Mononuclear cell (primary cell): ENCODE results near the gene POPDC2. TPM values are rescaled to one million over a fixed set of nuclear protein-coding genes. Genes with fewer than 3 reads are reported as not detected.

ENCODE experiments used
- H3K27me3 ChIP-seq: 2 replicates; pipeline ENCODE4 v1.6.0; 2011; ENCODE audit warnings: low read length, control low read depth; ENCODE audit not compliant: insufficient read depth
- H3K4me1 ChIP-seq: 2 replicates; pipeline ENCODE4 v1.5.1; 2011; ENCODE audit warnings: mild to moderate bottlenecking, low read length, control low read depth; ENCODE audit not compliant: insufficient read depth
- H3K4me3 ChIP-seq: 2 replicates; pipeline ENCODE4 v1.5.1; 2011; ENCODE audit warnings: mild to moderate bottlenecking, low read length, moderate library complexity
- H3K9me3 ChIP-seq: 2 replicates; pipeline ENCODE4 v1.5.1; 2011; ENCODE audit warnings: low read depth, mild to moderate bottlenecking, control low read depth, low read length
- total RNA-seq: library from RNA; depleted of rRNA; stranded (reverse); fragments of >200 nt; gene quantifications from one replicate; pipeline ENCODE4 v1.2.3, GENCODE V29; 2012

The POPDC2 gene
- total RNA-seq, 1 donor: 21.5 TPM

- no peaks in the 10 kb centered on the region for H3K4me1 ChIP-seq
- H3K4me3 ChIP-seq: no peak overlapping the region
- no peaks in the 10 kb centered on the region for H3K9me3 ChIP-seq
- no peaks in the 10 kb centered on the region for H3K27me3 ChIP-seq
These were observed 39.5 kb downstream of the POPDC2 start for GRCh38 chr3:119620899-119621298.

GRCh38 chr3:119619094-119619493 is 41.3 kb downstream of the POPDC2 start:
- Histone ChIP-seq H3K27me3 (no peaks in the 10 kb centered on the region), H3K4me1 (no peaks in the 10 kb centered on the region), H3K9me3 (no peaks in the 10 kb centered on the region)

GRCh38 chr3:119616056-119616455 is 44.3 kb downstream of the POPDC2 start:
- Histone ChIP-seq H3K27me3 (no peaks in the 10 kb centered on the region), H3K9me3 (no peaks in the 10 kb centered on the region), H3K4me3 (no peak overlapping the region), H3K4me1 (no peaks in the 10 kb centered on the region)

More at GRCh38 chr3:119619094-119619493, 41.3 kb downstream of the POPDC2 start:
- no peak overlapping the region for H3K4me3 ChIP-seq

- Histone ChIP-seq H3K27me3 (no peaks in the 10 kb centered on the region), H3K9me3 (no peaks in the 10 kb centered on the region), H3K4me1 (no peaks in the 10 kb centered on the region), H3K4me3 (no peak overlapping the region)
These were observed 46.5 kb downstream of the POPDC2 start for GRCh38 chr3:119613872-119614271.

- Histone ChIP-seq H3K27me3 (no peaks in the 10 kb centered on the region), H3K4me3 (no peak overlapping the region), H3K4me1 (no peaks in the 10 kb centered on the region), H3K9me3 (no peaks in the 10 kb centered on the region)
These were observed 47.2 kb downstream of the POPDC2 start for GRCh38 chr3:119613201-119613600.

GRCh38 chr3:119611664-119612063 is 48.7 kb downstream of the POPDC2 start:
- Histone ChIP-seq H3K4me1 (no peaks in the 10 kb centered on the region), H3K9me3 (no peaks in the 10 kb centered on the region), H3K4me3 (no peak overlapping the region)

GRCh38 chr3:119609301-119609700 is 51.1 kb downstream of the POPDC2 start:
- Histone ChIP-seq H3K27me3 (no peaks in the 10 kb centered on the region), H3K4me1 (no peaks in the 10 kb centered on the region), H3K4me3 (no peak overlapping the region), H3K9me3 (no peaks in the 10 kb centered on the region)

More at GRCh38 chr3:119611664-119612063, 48.7 kb downstream of the POPDC2 start:
- H3K27me3 ChIP-seq: no peaks in the 10 kb centered on the region

GRCh38 chr3:119608405-119609000 is 51.9 kb downstream of the POPDC2 start:
- no peak overlapping the region for H3K4me3 ChIP-seq
- H3K9me3 ChIP-seq: no peaks in the 10 kb centered on the region
- no peaks in the 10 kb centered on the region for H3K27me3 ChIP-seq
- H3K4me1 ChIP-seq: no peaks in the 10 kb centered on the region

GRCh38 chr3:119604878-119605277 is 55.5 kb downstream of the POPDC2 start:
- H3K4me1 ChIP-seq: no peaks in the 10 kb centered on the region
- H3K27me3 ChIP-seq: no peaks in the 10 kb centered on the region
- H3K4me3 ChIP-seq: no peak overlapping the region
- no peaks in the 10 kb centered on the region for H3K9me3 ChIP-seq

GRCh38 chr3:119602676-119603075 is 57.7 kb downstream of the POPDC2 start:
- Histone ChIP-seq H3K27me3 (no peaks in the 10 kb centered on the region), H3K4me3 (no peak overlapping the region), H3K9me3 (no peaks in the 10 kb centered on the region), H3K4me1 (no peaks in the 10 kb centered on the region)

- H3K4me3 ChIP-seq: no peak overlapping the region
- no peaks in the 10 kb centered on the region for H3K27me3 ChIP-seq
- H3K4me1 ChIP-seq: peaks cover 7% of the 10 kb centered on the region
- no peaks in the 10 kb centered on the region for H3K9me3 ChIP-seq
These were observed 59.2 kb downstream of the POPDC2 start for GRCh38 chr3:119601154-119601553.

- Histone ChIP-seq H3K4me3 (no peak overlapping the region), H3K4me1 (peaks cover 12% of the 10 kb centered on the region), H3K27me3 (no peaks in the 10 kb centered on the region), H3K9me3 (no peaks in the 10 kb centered on the region)
These were observed 59.7 kb downstream of the POPDC2 start for GRCh38 chr3:119600732-119601131.

- Histone ChIP-seq H3K9me3 (no peaks in the 10 kb centered on the region), H3K27me3 (no peaks in the 10 kb centered on the region), H3K4me3 (no peak overlapping the region), H3K4me1 (peaks cover 14% of the 10 kb centered on the region)
These were observed 60.7 kb downstream of the POPDC2 start for GRCh38 chr3:119599558-119600174.

GRCh38 chr3:119598410-119599098 is 61.8 kb downstream of the POPDC2 start:
- Histone ChIP-seq H3K27me3 (no peaks in the 10 kb centered on the region), H3K4me1 (peaks cover 14% of the 10 kb centered on the region), H3K4me3 (no peak overlapping the region), H3K9me3 (no peaks in the 10 kb centered on the region)

GRCh38 chr3:119597548-119598288 is 62.7 kb downstream of the POPDC2 start, which contains the start of gene PLA1A:
Gene PLA1A, plus strand, starts transcription at chr3:119597885. Its CDS starts 29 bp downstream, at chr3:119597914.
- peaks cover 14% of the 10 kb centered on the region for H3K4me1 ChIP-seq
- no peaks in the 10 kb centered on the region for H3K27me3 ChIP-seq
- H3K9me3 ChIP-seq: no peaks in the 10 kb centered on the region
- H3K4me3 ChIP-seq: no peak within 1 kb of the TSS
